ENCODE data around the gene TPST2. TPM values are rescaled to one million over a fixed set of nuclear protein-coding genes. Genes with fewer than 3 reads are reported as not detected.

Gene TPST2
- total RNA-seq, 4 donors from 2014 or later: 39.1 to 83.4 (median 60.6) TPM

DNA sequence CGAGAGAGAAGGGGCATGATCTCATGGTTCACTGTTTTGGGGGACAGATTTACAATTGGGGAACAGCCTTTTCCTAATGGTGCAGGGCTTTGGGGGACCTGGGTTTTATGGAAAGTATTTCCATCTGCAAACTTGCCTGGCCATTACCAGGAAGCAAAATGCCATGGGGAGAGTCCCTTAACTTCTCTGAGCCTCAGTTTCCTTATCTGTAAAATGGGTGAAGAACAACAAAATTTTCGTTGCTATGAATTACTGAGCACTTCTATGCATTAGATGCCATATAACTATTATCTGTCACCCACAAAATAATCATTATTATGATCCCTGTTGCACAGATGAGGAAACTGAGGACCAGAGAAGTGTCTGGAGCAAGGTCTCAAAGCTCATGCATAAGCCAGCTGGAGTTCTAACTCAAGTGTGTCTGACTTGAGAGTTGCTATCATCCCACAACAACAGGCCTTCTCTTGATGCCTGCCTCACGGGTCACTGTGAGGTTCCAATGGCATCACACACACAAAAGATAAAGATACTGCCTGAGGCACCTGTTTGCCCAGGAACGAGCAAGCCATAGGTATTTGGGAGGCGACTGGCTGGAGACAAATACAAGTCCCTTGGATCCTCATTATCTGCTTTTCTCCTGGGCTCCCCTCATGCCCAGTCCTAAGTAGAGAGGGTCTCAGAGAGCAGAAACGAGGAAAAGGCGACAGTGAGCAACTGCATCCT, 15.8 kb downstream of the TPST2 start:
- TF ChIP-seq POLR2A (IDR thresholded peaks at IDR 0.05) (no peak), EP300 (IDR thresholded peaks at IDR 0.05) (no peak)
- TF ChIP-seq, protein P1, sequence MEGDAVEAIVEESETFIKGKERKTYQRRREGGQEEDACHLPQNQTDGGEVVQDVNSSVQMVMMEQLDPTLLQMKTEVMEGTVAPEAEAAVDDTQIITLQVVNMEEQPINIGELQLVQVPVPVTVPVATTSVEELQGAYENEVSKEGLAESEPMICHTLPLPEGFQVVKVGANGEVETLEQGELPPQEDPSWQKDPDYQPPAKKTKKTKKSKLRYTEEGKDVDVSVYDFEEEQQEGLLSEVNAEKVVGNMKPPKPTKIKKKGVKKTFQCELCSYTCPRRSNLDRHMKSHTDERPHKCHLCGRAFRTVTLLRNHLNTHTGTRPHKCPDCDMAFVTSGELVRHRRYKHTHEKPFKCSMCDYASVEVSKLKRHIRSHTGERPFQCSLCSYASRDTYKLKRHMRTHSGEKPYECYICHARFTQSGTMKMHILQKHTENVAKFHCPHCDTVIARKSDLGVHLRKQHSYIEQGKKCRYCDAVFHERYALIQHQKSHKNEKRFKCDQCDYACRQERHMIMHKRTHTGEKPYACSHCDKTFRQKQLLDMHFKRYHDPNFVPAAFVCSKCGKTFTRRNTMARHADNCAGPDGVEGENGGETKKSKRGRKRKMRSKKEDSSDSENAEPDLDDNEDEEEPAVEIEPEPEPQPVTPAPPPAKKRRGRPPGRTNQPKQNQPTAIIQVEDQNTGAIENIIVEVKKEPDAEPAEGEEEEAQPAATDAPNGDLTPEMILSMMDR (IDR thresholded peaks at IDR 0.05): no peak
- WGBS, 2 donors: 73 to 81% methylated on average over 6 to 7 of the region's 7 CpGs
- Histone ChIP-seq H3K27ac (peak overlapping the region in 1 of 4 donors; percentile 55), H3K4me3 (no peak overlapping the region), H3K27me3 (no peaks in the 10 kb centered on the region), H3K36me3 (no peaks in the 10 kb centered on the region), H3K9me3 (no peaks in the 10 kb centered on the region), H3K4me1 (peaks cover 0 to 23% (median 0%) of the 10 kb centered on the region in 4 donors)
- DNase-seq (ENCODE audit: low spot score in 2 of 2): no peak

DNA sequence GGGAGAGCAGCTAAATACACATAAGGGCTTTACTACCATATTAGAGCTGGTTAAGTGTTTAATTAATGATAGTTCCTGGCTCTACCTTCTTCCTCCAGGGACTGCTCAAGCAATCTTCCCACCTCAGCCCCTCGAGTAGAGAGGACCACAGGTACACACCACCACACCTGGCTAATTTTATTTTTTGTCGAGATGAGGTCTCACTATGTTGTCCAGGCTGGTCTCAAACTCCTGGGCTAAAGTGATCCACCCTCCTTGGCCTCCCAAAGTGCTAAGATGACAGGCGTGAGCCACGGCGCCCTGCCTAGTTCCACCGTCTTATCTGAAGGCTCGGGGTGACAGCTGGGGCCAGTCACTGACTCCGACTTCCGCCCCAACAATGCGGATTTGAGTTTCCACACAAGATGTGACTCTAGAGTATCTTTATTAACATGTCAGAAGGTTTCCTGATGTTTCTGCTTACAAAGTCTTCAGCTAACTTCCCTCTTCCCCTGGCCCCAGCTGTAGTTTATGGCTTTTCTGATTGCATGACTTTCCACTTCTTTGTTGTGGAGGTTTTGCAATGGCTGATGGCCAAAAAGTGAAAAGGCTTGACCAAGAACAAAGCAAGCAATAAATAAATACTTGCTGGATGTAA, 16.8 kb downstream of the TPST2 start:
- Histone ChIP-seq H3K4me1 (peaks cover 0 to 23% (median 0%) of the 10 kb centered on the region in 4 donors), H3K4me3 (no peak overlapping the region), H3K27ac (peak overlapping the region in 2 of 4 donors; percentile 18 to 24), H3K9me3 (no peaks in the 10 kb centered on the region), H3K27me3 (no peaks in the 10 kb centered on the region), H3K36me3 (no peaks in the 10 kb centered on the region)
- TF ChIP-seq POLR2A (IDR thresholded peaks at IDR 0.05): no peak
- TF ChIP-seq EP300 (IDR thresholded peaks at IDR 0.05): peak; percentile 43 to 69
- TF ChIP-seq, protein P1 (IDR thresholded peaks at IDR 0.05): no peak
- DNase-seq (ENCODE audit: low spot score in 2 of 2): peak in 1 of 2 donors; percentile 29
- 56 to 62% methylated on average over 10 of the region's 10 CpGs for WGBS, 2 donors

DNA sequence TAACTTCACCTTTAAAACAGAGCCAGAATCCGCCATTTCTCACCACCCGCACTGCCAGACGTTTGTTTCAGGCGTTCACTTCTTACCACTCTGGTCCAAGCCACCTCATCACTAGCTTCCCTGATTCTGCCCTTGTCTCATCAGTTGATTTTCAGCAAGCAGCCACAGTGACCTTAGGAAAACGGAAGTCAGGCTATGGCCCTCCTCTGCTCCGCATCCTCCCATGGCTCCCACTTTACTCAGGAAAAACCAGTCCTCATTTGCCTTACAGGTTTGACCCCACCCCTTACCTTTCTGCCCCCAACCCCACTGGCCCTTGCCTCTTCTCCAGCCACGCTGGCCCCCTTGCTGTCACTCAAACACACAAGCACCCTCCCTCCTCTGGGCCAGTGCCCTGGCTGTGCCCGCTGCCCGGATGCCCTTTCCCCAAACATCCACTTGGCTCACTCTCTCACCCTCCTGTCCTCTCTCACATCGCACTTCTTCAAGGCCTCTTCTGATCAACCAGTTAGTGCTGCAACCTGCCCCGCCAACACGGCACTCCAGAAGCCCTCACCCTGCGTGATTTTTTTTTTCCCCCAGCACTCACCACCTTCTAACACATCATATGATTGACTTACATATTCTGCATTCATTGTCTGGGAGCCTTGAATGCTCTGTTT, 18.9 kb downstream of the TPST2 start:
- WGBS, 2 donors: 87 to 89% methylated on average over 13 of the region's 13 CpGs

DNA sequence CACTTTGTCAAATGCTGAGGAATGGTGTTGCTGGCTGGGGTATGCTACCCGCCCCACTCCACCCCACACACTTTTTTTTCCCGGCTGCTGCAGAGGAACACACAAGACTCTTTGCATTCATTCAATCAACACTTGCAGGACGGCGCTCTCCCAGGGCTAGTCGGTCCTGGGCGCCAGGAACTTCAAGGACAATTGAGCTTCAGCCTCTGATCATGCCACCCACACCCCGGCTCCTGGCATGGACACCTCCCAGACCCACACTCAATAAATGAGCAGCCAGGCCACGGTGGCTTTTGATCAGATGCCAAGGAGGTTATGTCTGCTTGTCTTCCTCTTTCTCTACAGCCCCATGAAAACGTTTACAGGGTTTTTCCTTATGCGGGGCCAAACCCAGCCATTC, 19.8 kb downstream of the TPST2 start:
- Histone ChIP-seq H3K9me3 (no peaks in the 10 kb centered on the region), H3K36me3 (peaks cover 0 to 1% (median 0%) of the 10 kb centered on the region in 3 donors), H3K4me1 (peaks cover 0 to 8% (median 0%) of the 10 kb centered on the region in 4 donors), H3K27me3 (no peaks in the 10 kb centered on the region), H3K27ac (no peak overlapping the region), H3K4me3 (no peak overlapping the region)
- no peak for TF ChIP-seq POLR2A (IDR thresholded peaks at IDR 0.05)
- no peak for TF ChIP-seq EP300 (IDR thresholded peaks at IDR 0.05)
- TF ChIP-seq, protein P1 (IDR thresholded peaks at IDR 0.05): no peak
- DNase-seq (ENCODE audit: low spot score in 2 of 2): no peak
- 30% methylated on average over 10 of the region's 10 CpGs for WGBS, 2 donors

More for the DNA sequence above, 18.9 kb downstream of the TPST2 start:
- no peaks in the 10 kb centered on the region for H3K36me3 ChIP-seq
- H3K27me3 ChIP-seq: no peaks in the 10 kb centered on the region
- no peak overlapping the region for H3K4me3 ChIP-seq
- peaks cover 0 to 17% (median 0%) of the 10 kb centered on the region in 4 donors for H3K4me1 ChIP-seq
- no peaks in the 10 kb centered on the region for H3K9me3 ChIP-seq
- no peak overlapping the region for H3K27ac ChIP-seq
- TF ChIP-seq, protein P1 (IDR thresholded peaks at IDR 0.05): no peak
- TF ChIP-seq EP300 (IDR thresholded peaks at IDR 0.05): no peak
- DNase-seq (ENCODE audit: low spot score in 2 of 2): no peak

All from tibial nerve (tissue), 4 donors.